ENCODE data around the gene POP4.

The POP4 gene

DNA sequence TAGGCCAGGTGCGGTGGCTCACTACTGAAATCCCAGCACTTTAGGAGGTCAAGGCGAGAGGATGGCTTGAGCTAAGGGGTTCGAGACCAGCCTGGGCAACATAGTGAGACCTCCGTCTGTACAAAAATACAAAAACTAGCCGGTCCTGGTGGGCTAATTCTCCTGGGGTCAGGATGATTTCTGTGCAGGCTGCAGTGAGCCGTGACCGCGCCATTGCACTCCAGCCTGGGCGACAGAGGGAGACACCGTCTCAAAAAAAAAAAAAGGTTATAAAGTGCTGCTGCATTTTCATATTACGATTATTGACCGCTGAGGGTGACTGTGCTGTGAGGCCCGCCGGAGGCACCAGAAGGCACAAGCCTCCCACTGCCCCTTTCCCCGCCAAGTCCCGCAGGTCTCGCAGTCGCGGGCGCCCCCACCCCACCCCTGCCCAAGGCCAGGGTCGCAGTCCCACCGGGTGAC, 58.7 kb downstream of the POP4 start:
- FAIRE-seq: no peak

DNA sequence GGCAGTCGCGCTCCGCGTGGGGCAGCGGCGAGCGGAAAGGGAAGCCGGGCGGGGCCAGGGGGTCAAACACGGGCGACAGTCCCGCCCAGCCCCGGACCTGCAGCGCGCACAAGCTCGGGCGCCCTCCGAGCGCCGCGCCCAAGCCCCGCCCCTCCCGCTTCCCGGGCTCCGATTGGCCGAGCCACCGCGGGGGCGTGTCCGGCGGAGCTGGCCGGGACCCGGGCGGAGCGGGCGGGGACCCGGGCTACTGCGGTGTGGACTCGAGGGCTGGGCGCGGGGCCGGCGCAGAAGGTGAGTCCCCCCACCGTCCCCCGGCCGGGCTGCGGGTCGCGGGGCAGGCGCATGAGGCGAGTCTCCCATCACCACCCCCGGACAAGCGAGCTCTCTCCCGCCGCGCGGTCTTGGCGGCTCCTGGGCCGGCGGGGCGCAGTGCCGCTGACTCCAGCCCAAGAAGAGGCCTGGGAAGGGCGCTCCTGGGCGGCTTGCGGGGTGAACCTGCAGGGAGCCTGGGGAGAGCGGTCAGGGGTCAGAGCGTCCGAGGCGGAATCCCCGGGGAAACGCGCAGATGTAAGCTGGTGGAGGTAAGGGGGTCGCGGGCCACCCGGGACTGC, 59.2 kb downstream of the POP4 start, which contains the start of gene PLEKHF1:
Gene PLEKHF1, plus strand, starts transcription at position 247 of the 611 bp plus-strand sequence. CDS start 8,379 bp downstream, outside the sequence.
- no peak for FAIRE-seq

DNA sequence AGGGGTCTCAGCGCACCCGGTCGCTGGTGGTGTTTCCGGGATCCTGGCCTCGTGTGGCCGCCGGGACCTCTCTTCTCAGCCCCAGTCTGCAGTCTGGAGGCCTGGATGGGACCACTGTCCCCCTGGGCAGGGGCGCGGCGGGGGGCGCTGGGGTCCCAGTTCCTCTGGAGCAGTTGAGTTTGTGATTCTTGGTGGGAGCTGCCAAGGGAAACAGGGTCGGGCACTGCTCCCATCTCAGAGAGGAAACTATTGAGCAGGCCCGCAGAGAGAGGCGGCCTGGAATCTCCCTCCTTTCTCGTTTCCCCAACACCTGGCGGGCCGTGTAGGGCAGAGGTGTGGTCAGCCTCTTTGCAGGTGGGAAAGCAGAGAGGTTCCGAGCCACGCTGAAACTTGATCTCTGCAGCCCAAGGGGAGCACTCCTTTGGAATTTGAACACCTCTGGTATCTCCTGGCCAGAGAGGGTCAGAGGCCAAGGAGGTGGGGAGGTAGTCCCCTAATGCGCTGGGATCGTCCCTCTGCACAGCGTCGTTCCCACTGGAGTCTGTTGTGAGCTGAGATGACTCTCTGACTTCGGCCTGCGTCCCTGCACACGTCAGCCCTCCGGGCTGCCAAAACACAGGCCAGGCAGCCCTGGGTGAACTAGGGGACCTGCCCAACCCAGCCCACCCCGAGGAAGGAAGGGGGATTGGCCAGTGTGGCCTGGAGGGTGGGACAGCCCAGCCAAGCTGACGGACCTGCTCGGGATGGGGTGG, 59.9 kb downstream of the POP4 start:
- FAIRE-seq: no peak

Data from endometrium (tissue), 2 donors.